Hindlimb muscle (tissue), 1 donor: ENCODE measurements around the gene ARHGAP21. TPM values are rescaled to one million over a fixed set of nuclear protein-coding genes. Genes with fewer than 3 reads are reported as not detected.

Source experiments
- DNase-seq: peaks from one replicate; pipeline ENCODE4 v3.0.0-alpha.2; 2013
- polyA plus RNA-seq: library from polyadenylated mRNA; unstranded; fragments of 120-200 nt; gene quantifications from one replicate; pipeline ENCODE4 v1.2.1, GENCODE V29; 2013; ENCODE audit not compliant: insufficient read length

The ARHGAP21 gene
- polyA plus RNA-seq, 1 donor, result 60.5 TPM

GRCh38 chr10:24533981-24534380, 189.7 kb downstream of the ARHGAP21 start:
- DNase-seq, result no peak

Other genes with a start within 250 kb of the ARHGAP21 start
- gene PRTFDC1, start 228.7 kb upstream of the ARHGAP21 start, polyA plus RNA-seq, result 10.1 TPM